SIG-M5 (cell line): Measurements from ENCODE around the gene NDUFAF3.
A peak's percentile ranks its signal among the peaks of the same experiment; 100 is the strongest.
"Not testable (repeated sequence)": the region's sequence is repeated elsewhere in the genome, so short reads cannot be mapped to it uniquely, and the experiment has no call there.

Experiments
- DNase-seq: peaks from one replicate; lab custom pipeline; 2025; lab: John Stamatoyannopoulos, UW

NDUFAF3 gene

GRCh38 chr3:48999085-48999858 lies 22.6 kb upstream of the NDUFAF3 start:
- DNase-seq, result no peak

GRCh38 chr3:49001155-49001554 lies 20.8 kb upstream of the NDUFAF3 start:
- no peak for DNase-seq

- no peak for DNase-seq
Measured at GRCh38 chr3:49004352-49005302, 17.3 kb upstream of the NDUFAF3 start.

- DNase-seq, result no peak
Measured at GRCh38 chr3:49005303-49005680, 16.6 kb upstream of the NDUFAF3 start.

GRCh38 chr3:49005998-49006397 lies 15.9 kb upstream of the NDUFAF3 start:
- no peak for DNase-seq

GRCh38 chr3:49006408-49007067 lies 15.4 kb upstream of the NDUFAF3 start:
- DNase-seq, result no peak

GRCh38 chr3:49007068-49007770 lies 14.7 kb upstream of the NDUFAF3 start, which contains the start of gene WDR6:
Gene WDR6, plus strand, starts transcription at chr3:49007391. Its CDS starts 41 bp downstream, at chr3:49007432.
- DNase-seq, result peak; percentile 91

- peak; percentile 45 for DNase-seq
Measured at GRCh38 chr3:49007771-49008528, 14.0 kb upstream of the NDUFAF3 start.

- DNase-seq, result not testable (repeated sequence)
Measured at GRCh38 chr3:49008627-49009026, 13.3 kb upstream of the NDUFAF3 start.

GRCh38 chr3:49009396-49009795 lies 12.5 kb upstream of the NDUFAF3 start:
- DNase-seq, result no peak

- DNase-seq, result no peak
Measured at GRCh38 chr3:49012441-49013017, 9.4 kb upstream of the NDUFAF3 start.

GRCh38 chr3:49013113-49013737 lies 8.7 kb upstream of the NDUFAF3 start:
- DNase-seq, result no peak

- DNase-seq, result no peak
Measured at GRCh38 chr3:49013738-49014660, 7.9 kb upstream of the NDUFAF3 start.

- no peak for DNase-seq
Measured at GRCh38 chr3:49015072-49015471, 6.8 kb upstream of the NDUFAF3 start.

GRCh38 chr3:49015765-49016164 lies 6.2 kb upstream of the NDUFAF3 start:
- no peak for DNase-seq

- no peak for DNase-seq
Measured at GRCh38 chr3:49016414-49017228, 5.3 kb upstream of the NDUFAF3 start.

GRCh38 chr3:49017229-49017970 lies 4.5 kb upstream of the NDUFAF3 start:
- no peak for DNase-seq
